Testis (tissue), 2 donors: ENCODE data around the gene DUOX1.

Experiments used
- POLR2A ChIP-seq: fragments of 450-650 bp; IDR thresholded peaks from one replicate; pipeline ENCODE4 v1.6.1; 2017; ENCODE audit warnings: antibody characterized with exemption, mild to moderate bottlenecking, moderate library complexity
- TF ChIP-seq, protein P1 (sequence below), 3 experiments: fragments of 450-650 bp in 2 of 3; fragments of 200-600 bp in 1 of 3; sonication (generic) in 1 of 3; IDR thresholded peaks; one replicate each; pipeline ENCODE4 v1.5.1; 2016 to 2019; ENCODE audit warnings: antibody characterized with exemption in 3 of 3, mild to moderate bottlenecking in 2 of 3, moderate library complexity in 1 of 3

DNA sequence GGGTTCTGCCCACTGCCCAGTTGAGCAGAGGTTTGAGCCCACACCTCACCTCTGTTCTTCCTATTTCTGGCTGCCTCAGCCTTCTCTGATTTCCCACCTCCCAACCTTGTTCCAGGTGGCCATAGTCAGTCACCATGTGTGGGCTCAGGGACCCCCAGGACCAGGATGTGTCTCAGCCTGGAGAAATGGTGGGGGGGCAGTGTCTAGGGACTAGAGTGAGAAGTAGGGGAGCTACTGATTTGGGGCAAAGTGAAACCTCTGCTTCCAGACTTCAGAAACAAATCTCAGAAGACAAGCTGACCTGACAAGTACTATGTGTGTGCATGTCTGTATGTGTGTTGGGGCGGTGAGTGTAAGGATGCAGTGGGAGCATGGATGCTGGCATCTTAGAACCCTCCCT is 35.1 kb downstream of the DUOX1 start:
- no peak for TF ChIP-seq POLR2A
- TF ChIP-seq, protein P1, sequence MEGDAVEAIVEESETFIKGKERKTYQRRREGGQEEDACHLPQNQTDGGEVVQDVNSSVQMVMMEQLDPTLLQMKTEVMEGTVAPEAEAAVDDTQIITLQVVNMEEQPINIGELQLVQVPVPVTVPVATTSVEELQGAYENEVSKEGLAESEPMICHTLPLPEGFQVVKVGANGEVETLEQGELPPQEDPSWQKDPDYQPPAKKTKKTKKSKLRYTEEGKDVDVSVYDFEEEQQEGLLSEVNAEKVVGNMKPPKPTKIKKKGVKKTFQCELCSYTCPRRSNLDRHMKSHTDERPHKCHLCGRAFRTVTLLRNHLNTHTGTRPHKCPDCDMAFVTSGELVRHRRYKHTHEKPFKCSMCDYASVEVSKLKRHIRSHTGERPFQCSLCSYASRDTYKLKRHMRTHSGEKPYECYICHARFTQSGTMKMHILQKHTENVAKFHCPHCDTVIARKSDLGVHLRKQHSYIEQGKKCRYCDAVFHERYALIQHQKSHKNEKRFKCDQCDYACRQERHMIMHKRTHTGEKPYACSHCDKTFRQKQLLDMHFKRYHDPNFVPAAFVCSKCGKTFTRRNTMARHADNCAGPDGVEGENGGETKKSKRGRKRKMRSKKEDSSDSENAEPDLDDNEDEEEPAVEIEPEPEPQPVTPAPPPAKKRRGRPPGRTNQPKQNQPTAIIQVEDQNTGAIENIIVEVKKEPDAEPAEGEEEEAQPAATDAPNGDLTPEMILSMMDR (IDR thresholded peaks at IDR 0.05) = no peak
